K562 (cell line): ENCODE measurements around the gene EXOC3L1. TPM values are rescaled to one million over a fixed set of nuclear protein-coding genes. Genes with fewer than 3 reads are reported as not detected.

ENCODE experiments used
- ETV6 ChIP-seq, 3 experiments: fragments of 150-350 bp in 1 of 3; sonication (generic) in 1 of 3; formaldehyde crosslinking in 1 of 3; IDR thresholded peaks; 2 replicates each; pipeline versions ENCODE4 v1.6.1 to v1.8.0; 2014 to 2022; ENCODE audit warnings: borderline replicate concordance in 2 of 3, low read depth in 2 of 3, antibody characterized with exemption in 1 of 3, low read length in 1 of 3, mild to moderate bottlenecking in 1 of 3, missing genetic modification reagents in 1 of 3
- HDAC1 ChIP-seq, 2 experiments: fragments of 450-650 bp; IDR thresholded peaks; 2 replicates each; pipeline ENCODE4 v1.6.1; 2016 to 2017; ENCODE audit warnings: inconsistent platforms in 1 of 2, mild to moderate bottlenecking in 1 of 2, moderate library complexity in 1 of 2
- HIVEP1 ChIP-seq: fragments of 250-450 bp; sonication (Bioruptor Pico); IDR thresholded peaks from 2 replicates; pipeline ENCODE4 v1.4.0; 2020; ENCODE audit warnings: mild to moderate bottlenecking
- ILF3 ChIP-seq: fragments of 450-650 bp; IDR thresholded peaks from 2 replicates; pipeline ENCODE4 v1.6.1; 2018; ENCODE audit warnings: antibody characterized with exemption, mild to moderate bottlenecking, moderate library complexity, borderline replicate concordance
- KAT2B ChIP-seq: IDR thresholded peaks from one replicate; pipeline ENCODE4 v1.6.1; 2012; ENCODE audit warnings: low read depth, mild to moderate bottlenecking, control low read depth, inconsistent platforms, low read length, moderate library complexity
- NKRF ChIP-seq: fragments of 450-650 bp; IDR thresholded peaks from 2 replicates; pipeline ENCODE4 v1.6.1; 2016; ENCODE audit warnings: borderline replicate concordance
- RERE ChIP-seq: sonication (generic); formaldehyde crosslinking; IDR thresholded peaks from 2 replicates; pipeline ENCODE4 v1.8.0; 2023; ENCODE audit warnings: missing genetic modification reagents, mild to moderate bottlenecking, borderline replicate concordance
- SMAD3 ChIP-seq: fragments of 450-650 bp; formaldehyde crosslinking; conservative IDR thresholded peaks from 2 replicates; pipeline ENCODE4 v1.4.0; 2020; ENCODE audit warnings: mild to moderate bottlenecking
- polyA plus RNA-seq, 8 experiments: library from polyadenylated mRNA; depleted of rRNA in 4 of 8; stranded (reverse) in 5 of 8; unstranded in 3 of 8; fragments of >200 nt; fragmentation: Nextera tagmentation in 2 of 8; fragmentation: Illumina TruSeq in 1 of 8; extraction: Ambion mirVana in 2 of 8; extraction: Trizol in 1 of 8; gene quantifications; 2 replicates each; pipeline versions ENCODE4 v1.2.1 to v1.2.3, GENCODE V29; 2011 to 2014; ENCODE audit warnings: inconsistent platforms in 1 of 8, missing spikeins in 1 of 8
- total RNA-seq, 7 experiments: library from RNA; depleted of rRNA in 6 of 7; stranded (reverse); fragments of >200 nt in 6 of 7; fragmentation: Illumina TruSeq in 2 of 7; extraction: Trizol in 2 of 7; gene quantifications; 2 replicates each; pipeline versions ENCODE4 v1.2.1 to v1.2.3, GENCODE V29; 2011 to 2021; ENCODE audit warnings: low replicate concordance in 1 of 7
- TF ChIP-seq, protein P1 (sequence below), 2 experiments: fragments of 450-650 bp; formaldehyde crosslinking in 1 of 2; IDR thresholded peaks; 2 replicates each; pipeline versions ENCODE4 v1.4.0 to v1.6.1; 2014 to 2020; ENCODE audit warnings: mild to moderate bottlenecking in 2 of 2, borderline replicate concordance in 1 of 2, low read depth in 1 of 2

Gene EXOC3L1
- total and polyA plus RNA-seq, 9 of the 15 experiments (the other 6 are each of a cell fraction or from before 2014, with no cell fraction given), result 0.08 TPM; not detected in 8

- TF ChIP-seq NKRF (no peak), HDAC1 (IDR thresholded peaks at IDR 0.05) (peak in 1 of 2 experiments; percentile 67; a peak in 1 of 4 replicates), HIVEP1 (no peak), ETV6 (IDR thresholded peaks at IDR 0.05; ENCODE audit: borderline replicate concordance in 1 of 2, low read depth in 2 of 2, low read length in 1 of 2) (no peak), ETV6 (CRISPR knock-in tag; IDR thresholded peaks at IDR 0.05; ENCODE audit: borderline replicate concordance) (no peak), SMAD3 (no peak), ILF3 (no peak), RERE (CRISPR knock-in tag) (no peak), KAT2B (no peak)
- TF ChIP-seq, protein P1, sequence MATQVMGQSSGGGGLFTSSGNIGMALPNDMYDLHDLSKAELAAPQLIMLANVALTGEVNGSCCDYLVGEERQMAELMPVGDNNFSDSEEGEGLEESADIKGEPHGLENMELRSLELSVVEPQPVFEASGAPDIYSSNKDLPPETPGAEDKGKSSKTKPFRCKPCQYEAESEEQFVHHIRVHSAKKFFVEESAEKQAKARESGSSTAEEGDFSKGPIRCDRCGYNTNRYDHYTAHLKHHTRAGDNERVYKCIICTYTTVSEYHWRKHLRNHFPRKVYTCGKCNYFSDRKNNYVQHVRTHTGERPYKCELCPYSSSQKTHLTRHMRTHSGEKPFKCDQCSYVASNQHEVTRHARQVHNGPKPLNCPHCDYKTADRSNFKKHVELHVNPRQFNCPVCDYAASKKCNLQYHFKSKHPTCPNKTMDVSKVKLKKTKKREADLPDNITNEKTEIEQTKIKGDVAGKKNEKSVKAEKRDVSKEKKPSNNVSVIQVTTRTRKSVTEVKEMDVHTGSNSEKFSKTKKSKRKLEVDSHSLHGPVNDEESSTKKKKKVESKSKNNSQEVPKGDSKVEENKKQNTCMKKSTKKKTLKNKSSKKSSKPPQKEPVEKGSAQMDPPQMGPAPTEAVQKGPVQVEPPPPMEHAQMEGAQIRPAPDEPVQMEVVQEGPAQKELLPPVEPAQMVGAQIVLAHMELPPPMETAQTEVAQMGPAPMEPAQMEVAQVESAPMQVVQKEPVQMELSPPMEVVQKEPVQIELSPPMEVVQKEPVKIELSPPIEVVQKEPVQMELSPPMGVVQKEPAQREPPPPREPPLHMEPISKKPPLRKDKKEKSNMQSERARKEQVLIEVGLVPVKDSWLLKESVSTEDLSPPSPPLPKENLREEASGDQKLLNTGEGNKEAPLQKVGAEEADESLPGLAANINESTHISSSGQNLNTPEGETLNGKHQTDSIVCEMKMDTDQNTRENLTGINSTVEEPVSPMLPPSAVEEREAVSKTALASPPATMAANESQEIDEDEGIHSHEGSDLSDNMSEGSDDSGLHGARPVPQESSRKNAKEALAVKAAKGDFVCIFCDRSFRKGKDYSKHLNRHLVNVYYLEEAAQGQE (IDR thresholded peaks at IDR 0.05; ENCODE audit: borderline replicate concordance), result peak; percentile 57
- TF ChIP-seq, protein P1 (CRISPR knock-in tag; IDR thresholded peaks at IDR 0.05; ENCODE audit: low read depth), result no peak
Observed at GRCh38 chr16:67183627-67184452, 6.1 kb downstream of the EXOC3L1 start, which contains the start of gene MATCAP1 (continued).
